BJ (cell line): ENCODE measurements around the gene SRL. TPM values are rescaled to one million over a fixed set of nuclear protein-coding genes. Genes with fewer than 3 reads are reported as not detected.

Experiments used
- CTCF ChIA-PET: fragments of 350-600 bp; formaldehyde crosslinking; extraction: SDS; loops from one replicate; lab custom pipeline; 2021; ENCODE audit warnings: antibody characterized with exemption, inconsistent platforms; lab: Yijun Ruan, JAX
- POLR2A ChIA-PET: fragments of 300-600 bp; sonication (Branson Sonifier 250); formaldehyde crosslinking; extraction: SDS; loops from one replicate; lab custom pipeline; 2021; ENCODE audit warnings: antibody characterized with exemption; lab: Charles Lee
- DNase-seq: peaks from one replicate; pipeline ENCODE4 v3.0.0-alpha.2; 2011; ENCODE audit warnings: low read depth
- H3K27me3 ChIP-seq: 2 replicates; pipeline ENCODE4 v1.6.0; 2011; ENCODE audit warnings: low read length; ENCODE audit not compliant: control insufficient read depth, insufficient read depth
- H3K36me3 ChIP-seq: 2 replicates; pipeline ENCODE4 v1.5.1; 2011; ENCODE audit warnings: low read length; ENCODE audit not compliant: control insufficient read depth, insufficient read depth
- H3K4me3 ChIP-seq: 2 replicates; pipeline ENCODE4 v1.5.1; 2011; ENCODE audit warnings: low read depth, mild to moderate bottlenecking, control low read depth, low read length
- polyA plus RNA-seq: library from polyadenylated mRNA; depleted of rRNA; stranded (reverse); fragments of >200 nt; gene quantifications from 2 replicates; pipeline ENCODE4 v1.2.3, GENCODE V29; 2011
- TF ChIP-seq, protein P1 (sequence below): IDR thresholded peaks from 2 replicates; pipeline ENCODE4 v1.5.1; 2011; ENCODE audit warnings: low read depth, mild to moderate bottlenecking, control low read depth, inconsistent platforms, low read length, moderate library complexity; ENCODE audit not compliant: insufficient read depth

SRL gene
- polyA plus RNA-seq, 1 experiment, result not detected

DNA sequence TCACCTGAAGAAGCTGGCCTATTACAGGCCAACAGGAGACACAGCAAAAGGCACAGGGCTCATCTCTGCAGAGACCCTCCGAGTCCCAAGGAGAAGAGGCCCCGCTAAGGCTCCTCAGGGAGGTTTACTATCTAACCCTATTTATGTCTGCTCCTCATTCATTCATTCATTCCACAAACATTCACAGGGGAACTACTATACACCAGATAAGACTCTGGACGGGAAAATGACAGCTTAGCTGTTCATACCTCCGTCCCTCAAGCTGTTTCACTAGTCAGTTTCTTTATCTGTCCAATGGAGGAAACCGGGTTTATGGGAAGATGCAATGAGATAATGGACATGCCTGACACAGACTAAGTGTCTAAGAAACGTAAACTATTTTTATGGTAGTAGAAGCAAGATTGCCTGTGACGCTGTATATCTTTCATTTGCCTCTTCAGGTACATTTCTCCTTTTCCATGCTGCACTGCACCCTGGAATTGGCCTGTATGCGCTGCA, 62.1 kb downstream of the SRL start:
- no peak for DNase-seq
- H3K4me3 ChIP-seq, result no peak overlapping the region
- H3K36me3 ChIP-seq, result no peaks in the 10 kb centered on the region
- TF ChIP-seq, protein P1, sequence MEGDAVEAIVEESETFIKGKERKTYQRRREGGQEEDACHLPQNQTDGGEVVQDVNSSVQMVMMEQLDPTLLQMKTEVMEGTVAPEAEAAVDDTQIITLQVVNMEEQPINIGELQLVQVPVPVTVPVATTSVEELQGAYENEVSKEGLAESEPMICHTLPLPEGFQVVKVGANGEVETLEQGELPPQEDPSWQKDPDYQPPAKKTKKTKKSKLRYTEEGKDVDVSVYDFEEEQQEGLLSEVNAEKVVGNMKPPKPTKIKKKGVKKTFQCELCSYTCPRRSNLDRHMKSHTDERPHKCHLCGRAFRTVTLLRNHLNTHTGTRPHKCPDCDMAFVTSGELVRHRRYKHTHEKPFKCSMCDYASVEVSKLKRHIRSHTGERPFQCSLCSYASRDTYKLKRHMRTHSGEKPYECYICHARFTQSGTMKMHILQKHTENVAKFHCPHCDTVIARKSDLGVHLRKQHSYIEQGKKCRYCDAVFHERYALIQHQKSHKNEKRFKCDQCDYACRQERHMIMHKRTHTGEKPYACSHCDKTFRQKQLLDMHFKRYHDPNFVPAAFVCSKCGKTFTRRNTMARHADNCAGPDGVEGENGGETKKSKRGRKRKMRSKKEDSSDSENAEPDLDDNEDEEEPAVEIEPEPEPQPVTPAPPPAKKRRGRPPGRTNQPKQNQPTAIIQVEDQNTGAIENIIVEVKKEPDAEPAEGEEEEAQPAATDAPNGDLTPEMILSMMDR, result no peak
- no peaks in the 10 kb centered on the region for H3K27me3 ChIP-seq
- CTCF ChIA-PET, result interaction anchor here (1.0 to 1.5 kb wide), 4 partner anchors 21 to 240 kb away, joined by 3 to 6 read pairs (median 4); no protein-coding TSS in a partner anchor
- POLR2A ChIA-PET, result interaction anchor here (0.6 kb wide), 1 partner anchor 617 kb away, joined by 3 read pairs; no protein-coding TSS in a partner anchor

DNA sequence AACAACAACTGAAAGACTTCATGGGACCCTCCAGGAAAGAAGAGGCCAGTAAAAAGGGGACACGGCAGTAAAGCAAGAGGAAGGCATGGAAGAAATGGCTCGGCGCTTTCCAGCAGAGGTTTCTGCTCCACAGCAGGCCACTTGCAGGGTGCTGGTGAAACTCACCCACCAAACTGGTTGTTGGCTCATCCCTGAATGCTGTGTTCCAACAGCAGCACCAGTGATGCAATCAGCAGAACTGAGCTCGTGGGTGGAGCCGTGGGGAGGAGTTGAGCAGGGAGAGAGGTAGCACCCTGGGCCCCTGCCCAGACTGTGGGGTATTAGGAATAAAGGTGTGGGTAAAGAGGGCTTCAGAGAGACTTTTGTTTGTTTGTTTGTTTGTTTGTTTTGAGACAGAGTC, 62.9 kb downstream of the SRL start:
- Histone ChIP-seq H3K4me3 (no peak overlapping the region), H3K27me3 (no peaks in the 10 kb centered on the region), H3K36me3 (no peaks in the 10 kb centered on the region)
- TF ChIP-seq, protein P1, result no peak
- POLR2A ChIA-PET, result no interaction called here
- CTCF ChIA-PET, result interaction anchor here (0.9 to 1.1 kb wide), 2 partner anchors 196 to 214 kb away, joined by 3 to 4 read pairs; no protein-coding TSS in a partner anchor
- no peak for DNase-seq

DNA sequence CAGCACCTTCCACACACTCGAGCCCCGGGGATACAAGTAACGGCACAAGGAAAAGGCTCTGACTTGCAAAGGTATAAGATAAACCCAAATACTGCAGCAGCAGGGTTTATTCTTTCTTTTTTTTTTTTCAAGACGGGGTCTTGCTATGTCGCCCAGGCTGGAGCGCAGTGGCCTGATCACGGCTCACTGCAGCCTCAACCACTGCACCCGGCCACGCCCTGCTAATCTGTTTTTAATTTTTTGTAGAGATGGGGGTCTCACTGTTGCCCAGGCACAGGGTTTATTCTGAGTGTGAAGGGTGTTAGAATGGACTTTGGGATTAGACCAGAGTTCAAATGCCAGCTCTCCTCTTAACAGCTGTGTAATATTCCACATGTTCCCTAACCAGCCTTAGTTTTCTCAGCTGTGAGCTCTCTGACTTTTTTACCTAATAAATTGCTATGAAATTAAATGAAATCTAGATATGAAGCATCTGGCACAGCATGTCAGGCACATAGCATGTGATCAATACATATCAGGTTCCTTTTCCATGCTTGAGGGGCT, 63.3 kb downstream of the SRL start:
- Histone ChIP-seq H3K36me3 (no peaks in the 10 kb centered on the region), H3K27me3 (no peaks in the 10 kb centered on the region), H3K4me3 (no peak overlapping the region)
- TF ChIP-seq, protein P1, result no peak
- DNase-seq, result no peak
- POLR2A ChIA-PET, result no interaction called here
- CTCF ChIA-PET, result interaction anchor here (0.9 to 1.1 kb wide), 2 partner anchors 196 to 215 kb away, joined by 3 to 4 read pairs; no protein-coding TSS in a partner anchor

DNA sequence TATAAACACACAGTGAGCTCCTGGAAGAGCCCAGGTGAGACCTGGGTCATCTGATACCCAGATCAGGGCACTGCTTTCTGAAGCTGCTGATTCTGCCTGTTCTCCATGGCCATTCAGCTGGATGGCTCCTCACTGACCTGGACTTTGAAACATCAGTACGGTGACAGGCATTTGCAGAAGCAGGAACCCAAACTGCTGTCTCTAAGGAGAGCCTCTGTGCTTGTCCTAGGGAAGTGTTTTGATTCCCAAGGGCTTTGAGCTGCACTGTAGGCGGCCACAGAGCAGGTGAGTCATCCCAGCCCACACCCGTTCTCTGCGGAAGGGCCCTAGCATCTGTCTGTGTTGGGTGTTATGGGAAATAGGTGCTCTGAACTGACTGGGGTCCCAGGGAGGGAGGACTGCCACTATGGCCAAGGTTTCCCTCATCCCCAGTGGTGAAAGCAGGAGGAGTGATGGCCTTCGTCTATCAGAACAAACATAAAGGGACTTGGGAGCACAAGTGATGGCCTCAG, 64.9 kb downstream of the SRL start:
- H3K36me3 ChIP-seq, result no peaks in the 10 kb centered on the region
- no peaks in the 10 kb centered on the region for H3K27me3 ChIP-seq
- DNase-seq, result no peak
- TF ChIP-seq, protein P1, result no peak
- no peak overlapping the region for H3K4me3 ChIP-seq
- ChIA-PET POLR2A (interaction anchor here (0.6 kb wide), 1 partner anchor 475 kb away, joined by 3 read pairs; no protein-coding TSS in a partner anchor), CTCF (interaction anchor here (2.7 kb wide), 1 partner anchor 77 kb away, joined by 9 read pairs; no protein-coding TSS in a partner anchor)

GRCh38 chr16:4175849-4176248, 66.0 kb downstream of the SRL start:
- Histone ChIP-seq H3K36me3 (no peaks in the 10 kb centered on the region), H3K4me3 (no peak overlapping the region), H3K27me3 (no peaks in the 10 kb centered on the region)
- ChIA-PET POLR2A (no interaction called here), CTCF (interaction anchor here (1.6 to 2.7 kb wide), 2 partner anchors 78 to 193 kb away, joined by 5 to 9 read pairs; no protein-coding TSS in a partner anchor)
- TF ChIP-seq, protein P1, result no peak
- DNase-seq, result no peak
